ENCODE results near the gene TRMT2A.

Gene TRMT2A

GRCh38 chr22:20131859-20132685 lies 15.0 kb upstream of the TRMT2A start:
- DNase-seq: no peak

GRCh38 chr22:20131597-20131858 lies 14.5 kb upstream of the TRMT2A start, which contains the start of gene ZDHHC8:
ZDHHC8 (plus strand) TSS chr22:20131804; CDS start chr22:20131948, 144 bp downstream.
- DNase-seq: peak; percentile 71

- DNase-seq: peak; percentile 90
Observed at GRCh38 chr22:20130731-20131596, 13.9 kb upstream of the TRMT2A start.

- DNase-seq: no peak
Observed at GRCh38 chr22:20130319-20130718, 13.3 kb upstream of the TRMT2A start.

DNA sequence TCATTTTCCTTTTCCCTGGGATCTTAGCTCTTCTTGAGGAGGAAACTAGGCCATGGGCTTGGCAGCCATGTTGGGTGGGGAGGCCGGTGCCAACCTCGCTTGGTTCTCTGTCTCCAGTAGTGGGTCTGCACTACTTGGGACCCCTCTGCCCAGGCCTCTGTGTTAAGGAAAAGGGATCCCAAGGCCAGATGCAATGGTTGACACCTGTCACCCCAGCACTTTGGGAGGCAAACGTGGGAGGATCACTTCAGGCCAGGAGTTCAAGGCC lies 12.7 kb upstream of the TRMT2A start:
- no peak for DNase-seq

DNA sequence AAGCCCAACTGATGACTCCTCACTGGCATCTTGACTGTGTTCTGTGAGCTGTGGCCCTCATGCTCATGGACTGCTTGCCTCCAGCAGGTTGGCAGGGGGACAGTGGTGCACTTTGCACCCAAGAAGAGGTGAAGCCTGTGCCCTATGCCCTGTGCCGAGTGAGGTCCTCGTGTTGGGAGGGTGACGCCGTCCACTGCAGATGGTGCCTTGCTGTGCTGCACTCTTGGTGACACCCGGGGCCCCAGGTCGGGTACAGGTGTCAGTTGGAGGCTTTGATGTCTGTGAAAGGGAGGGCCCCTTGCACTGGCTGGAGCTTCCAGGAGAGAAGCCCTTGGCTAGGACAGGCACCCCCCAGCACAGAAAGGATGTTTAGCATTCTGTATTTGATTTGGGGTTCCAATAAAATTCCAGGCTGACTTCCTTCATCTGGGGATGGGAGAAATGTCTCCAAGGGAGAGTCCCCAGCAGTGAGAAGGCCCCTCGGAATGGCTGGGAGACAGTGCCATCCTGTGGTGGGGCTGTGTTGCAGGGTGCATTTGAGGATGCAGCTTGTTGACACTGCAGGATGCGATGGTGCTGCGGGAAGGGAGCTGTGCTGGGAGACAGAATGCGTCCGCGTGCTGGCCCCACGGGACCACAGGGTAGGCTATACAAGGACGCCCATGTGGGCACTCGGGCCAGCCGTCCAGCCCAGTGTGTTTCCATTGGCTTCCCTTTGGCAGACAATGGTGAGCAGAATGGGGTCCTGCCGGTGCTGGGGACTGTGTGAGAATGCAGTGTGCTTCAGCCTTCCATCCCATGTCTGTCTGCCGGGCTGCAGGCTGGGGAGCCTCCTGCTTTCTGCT lies 12.1 kb upstream of the TRMT2A start:
- DNase-seq: peak; percentile 61

GRCh38 chr22:20128619-20128901 lies 11.5 kb upstream of the TRMT2A start:
- no peak for DNase-seq

- no peak for DNase-seq
Observed at GRCh38 chr22:20127869-20128618, 11.0 kb upstream of the TRMT2A start.

- DNase-seq: no peak
Observed at GRCh38 chr22:20127318-20127868, 10.4 kb upstream of the TRMT2A start.

GRCh38 chr22:20126284-20127029 lies 9.4 kb upstream of the TRMT2A start:
- DNase-seq: no peak

- DNase-seq: no peak
Observed at GRCh38 chr22:20125201-20126174, 8.5 kb upstream of the TRMT2A start.

- DNase-seq: no peak
Observed at GRCh38 chr22:20124083-20124787, 7.2 kb upstream of the TRMT2A start.

DNA sequence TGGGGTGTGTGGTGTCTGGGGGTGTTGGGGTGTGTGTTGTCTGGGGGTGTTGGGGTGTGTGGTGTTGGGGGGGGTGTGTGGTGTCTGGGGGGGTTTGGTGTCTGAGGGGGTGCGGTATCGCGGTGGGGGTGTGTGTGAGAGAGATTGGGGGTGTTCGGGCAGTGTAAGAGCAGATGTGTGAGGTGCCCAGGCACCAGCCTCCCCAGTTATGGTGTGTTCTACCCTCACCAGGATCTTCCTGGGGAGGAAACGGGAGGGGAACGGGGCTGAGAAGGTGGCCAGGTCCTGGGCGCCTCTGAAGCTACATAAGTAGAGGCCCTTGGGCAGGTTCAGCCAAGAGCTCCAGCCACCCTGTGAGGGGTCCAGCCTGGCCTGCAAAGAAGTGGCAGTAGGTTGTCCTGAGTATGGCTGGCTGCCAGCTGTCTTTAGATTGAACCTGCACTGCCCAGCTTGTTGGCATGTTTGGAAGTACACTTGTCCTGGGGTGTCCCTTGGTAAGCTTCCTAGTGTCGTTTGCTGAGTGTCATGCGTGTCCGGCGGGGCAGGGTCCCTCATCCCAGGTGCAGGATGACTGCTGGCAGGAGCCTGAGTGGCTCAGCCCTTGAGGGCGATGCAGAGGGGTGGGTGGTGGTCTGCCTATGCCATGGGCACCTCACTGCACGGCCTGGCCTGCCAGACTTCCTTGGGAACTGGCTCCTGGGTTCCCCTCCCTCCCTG lies 6.5 kb upstream of the TRMT2A start:
- no peak for DNase-seq

DNA sequence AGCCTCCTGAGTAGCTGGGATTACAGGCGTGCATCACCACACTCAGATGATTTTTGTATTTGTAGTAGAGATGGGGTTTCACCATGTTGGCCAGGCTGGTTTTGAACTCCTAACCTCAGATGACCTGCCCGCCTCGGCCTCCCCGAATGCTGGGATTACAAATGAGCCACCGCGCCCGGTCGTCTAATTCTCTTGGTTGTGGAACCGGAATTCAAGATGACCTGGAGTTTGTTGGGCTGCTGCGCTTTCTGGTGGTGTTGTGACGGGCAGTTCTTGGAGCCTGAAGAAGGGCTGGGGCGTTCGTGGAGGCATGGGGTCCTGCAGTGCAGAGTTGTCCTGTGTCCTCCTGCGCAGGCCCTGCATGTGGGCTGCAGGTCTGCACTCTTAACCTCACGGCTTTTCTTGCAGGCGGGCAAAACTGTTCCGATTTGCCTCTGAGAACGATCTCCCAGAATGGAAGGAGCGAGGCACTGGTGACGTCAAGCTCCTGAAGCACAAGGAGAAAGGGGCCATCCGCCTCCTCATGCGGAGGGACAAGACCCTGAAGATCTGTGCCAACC lies 4.9 kb upstream of the TRMT2A start:
- no peak for DNase-seq

GRCh38 chr22:20118300-20119020 lies 1.4 kb upstream of the TRMT2A start:
- no peak for DNase-seq

DNA sequence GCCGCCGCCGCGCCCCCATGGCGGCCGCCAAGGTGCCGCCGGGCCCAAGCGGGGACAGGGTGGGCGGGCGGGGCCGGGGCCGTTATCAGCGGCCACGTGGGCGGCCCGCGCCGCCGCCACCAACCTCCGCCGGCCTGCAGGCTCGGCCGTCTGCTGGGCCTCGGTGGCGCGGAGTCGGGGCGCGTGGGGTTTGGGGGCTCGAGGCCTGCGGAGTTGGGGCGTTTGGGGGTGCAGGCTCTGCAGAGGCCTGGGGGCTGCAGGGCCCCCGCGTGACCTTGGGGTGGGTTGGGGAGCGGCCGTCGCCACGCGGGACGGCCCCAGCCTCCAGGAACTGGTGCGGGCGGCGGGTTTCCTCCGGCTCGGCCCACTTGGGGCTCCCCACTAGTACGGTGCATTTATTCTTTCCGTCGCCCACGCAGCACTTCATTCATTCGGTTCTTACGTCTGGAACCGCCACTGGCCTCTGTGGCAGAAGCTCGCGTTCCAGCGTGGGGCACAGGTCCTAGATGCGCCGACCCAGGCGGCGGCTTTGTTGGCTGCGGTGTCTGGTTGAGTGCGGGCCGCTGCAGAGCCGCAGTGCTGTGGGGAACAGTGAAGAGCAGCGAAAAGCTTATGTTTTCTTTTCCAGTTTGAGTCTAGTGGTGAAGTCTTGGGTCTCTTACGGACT lies 740 bp upstream of the TRMT2A start:
- peak; percentile 34 for DNase-seq

- DNase-seq: no peak
Observed at GRCh38 chr22:20116376-20116950, 563 bp downstream of the TRMT2A start.
